ENCODE measurements around the gene ZNF654. TPM values are rescaled to one million over a fixed set of nuclear protein-coding genes. Genes with fewer than 3 reads are reported as not detected.

Gene ZNF654
- total and polyA plus RNA-seq, 2 experiments from 2014 or later: 14.3 to 15.8 TPM

DNA sequence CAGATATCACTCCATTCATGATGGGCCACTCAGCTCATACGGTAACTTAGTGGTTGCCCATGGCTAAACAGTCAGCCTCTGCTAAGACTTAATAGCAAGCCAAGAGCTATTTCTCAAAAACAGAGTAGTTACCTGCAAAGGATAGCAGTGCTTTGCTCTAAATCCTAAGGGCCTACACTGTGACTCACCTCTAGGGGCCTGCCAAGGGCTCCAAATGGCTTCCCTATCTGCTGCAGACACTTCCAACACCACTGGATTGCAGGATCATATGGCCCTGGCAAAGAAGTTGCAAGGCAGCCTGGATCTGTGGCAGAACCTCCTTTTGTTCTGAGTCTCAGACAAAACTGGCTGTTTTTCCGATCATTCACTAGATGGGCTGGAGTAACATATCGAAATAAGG lies 18.1 kb upstream of the ZNF654 start:
- in situ Hi-C loops (cut with MboI): loop anchor here (25.0 kb wide), 1 partner anchor 1254 kb away; no protein-coding TSS in a partner anchor
- H3F3A ChIP-seq (ENCODE audit: insufficient read depth): peaks cover 14% of the 10 kb centered on the region; the same call in 1 of the 2 replicates
- no peak overlapping the region for H3K27ac ChIP-seq
- no peak overlapping the region for H3K9ac ChIP-seq
- no peaks in the 10 kb centered on the region for H4K20me1 ChIP-seq (ENCODE audit: insufficient read depth)
- no peak overlapping the region for H3K4me2 ChIP-seq (ENCODE audit: unreplicated experiment)
- H2AFZ ChIP-seq: no peak overlapping the region
- 91 to 94% methylated on average over 3 of the region's 3 CpGs for WGBS, 2 experiments (ENCODE audit: low coverage in 1 of 2, low lambda C conversion rate in 2 of 2, missing lambda C conversion rate in 2 of 2)
- TF ChIP-seq EZH2phosphoT487 (IDR thresholded peaks at IDR 0.05; ENCODE audit: insufficient read depth, low read depth): no peak
- no peak for TF ChIP-seq EZH2 (IDR thresholded peaks at IDR 0.05; ENCODE audit: insufficient read depth, poor library complexity, severe bottlenecking)
- no peaks in the 10 kb centered on the region for H3K9me2 ChIP-seq (ENCODE audit: insufficient read depth)
- no peaks in the 10 kb centered on the region for H3K9me3 ChIP-seq (ENCODE audit: low read depth)
- H3K4me1 ChIP-seq (ENCODE audit: insufficient read depth): peaks cover 14% of the 10 kb centered on the region
- no peak overlapping the region for H3K4me3 ChIP-seq
- no peaks in the 10 kb centered on the region for H3K36me3 ChIP-seq (ENCODE audit: low read depth)
- no peaks in the 10 kb centered on the region for H3K79me2 ChIP-seq (ENCODE audit: insufficient read depth)
- H3K27me3 ChIP-seq (replicated peaks; ENCODE audit: insufficient read depth): no peaks in the 10 kb centered on the region
- DNase-seq: no peak

DNA sequence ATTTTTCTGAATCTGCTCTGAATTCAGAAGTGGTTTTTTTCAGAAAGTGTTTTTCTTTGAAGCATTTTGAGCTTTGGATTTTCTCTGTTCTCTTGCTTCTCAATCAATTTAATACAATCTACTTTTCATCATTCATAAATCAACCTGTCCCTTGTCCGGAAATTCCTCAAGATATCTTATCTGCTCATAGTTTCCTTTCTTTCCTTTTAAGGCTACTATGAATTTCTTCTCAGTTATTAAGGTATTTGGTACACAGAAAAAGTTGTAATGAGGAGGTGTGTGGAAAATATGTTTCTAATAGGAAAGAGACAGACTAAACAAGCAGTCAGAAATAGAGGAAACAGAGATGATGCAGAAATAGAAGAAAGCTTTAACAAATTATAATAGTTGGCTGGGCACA lies 14.6 kb upstream of the ZNF654 start:
- DNase-seq: no peak
- in situ Hi-C loops (cut with MboI): loop anchor here (25.0 kb wide), 1 partner anchor 1257 kb away; no protein-coding TSS in a partner anchor
- no peak overlapping the region for H3K4me2 ChIP-seq (ENCODE audit: unreplicated experiment)

DNA sequence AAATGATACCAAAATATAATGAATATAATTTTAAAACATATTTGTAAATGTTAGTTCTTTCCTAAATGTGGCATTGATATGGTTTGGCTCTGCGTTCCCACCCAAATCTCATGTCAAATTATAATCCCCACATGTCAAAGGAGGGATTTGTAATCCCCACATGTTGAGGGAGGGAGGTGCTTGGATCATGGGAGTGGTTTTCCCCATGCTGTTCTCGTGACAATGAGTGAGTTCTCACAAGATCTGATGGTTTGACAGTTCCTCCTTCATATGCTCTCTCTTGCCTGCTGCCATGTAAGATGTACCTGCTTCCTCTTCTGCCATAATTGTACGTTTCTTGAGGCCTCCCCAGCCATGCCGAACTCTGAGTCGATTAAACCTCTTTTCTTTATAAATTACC lies 12.3 kb upstream of the ZNF654 start:
- H3K4me2 ChIP-seq (ENCODE audit: unreplicated experiment): no peak overlapping the region
- no peaks in the 10 kb centered on the region for H3K9me3 ChIP-seq (ENCODE audit: low read depth)
- H3K4me3 ChIP-seq: no peak overlapping the region
- in situ Hi-C loops (cut with MboI): loop anchor here (25.0 kb wide), 1 partner anchor 1259 kb away; no protein-coding TSS in a partner anchor
- H3K9me2 ChIP-seq (ENCODE audit: insufficient read depth): no peaks in the 10 kb centered on the region
- H2AFZ ChIP-seq: peak overlapping the region; percentile 52
- H3K79me2 ChIP-seq (ENCODE audit: insufficient read depth): no peaks in the 10 kb centered on the region
- no peak for DNase-seq
- no peak overlapping the region for H3K9ac ChIP-seq
- H3K36me3 ChIP-seq (ENCODE audit: low read depth): no peaks in the 10 kb centered on the region
- no peak overlapping the region for H3K27ac ChIP-seq
- 70 to 71% methylated on average over 5 of the region's 5 CpGs for WGBS, 2 experiments (ENCODE audit: low coverage in 1 of 2, low lambda C conversion rate in 2 of 2, missing lambda C conversion rate in 2 of 2)
- H4K20me1 ChIP-seq (ENCODE audit: insufficient read depth): no peaks in the 10 kb centered on the region
- TF ChIP-seq EZH2phosphoT487 (IDR thresholded peaks at IDR 0.05; ENCODE audit: insufficient read depth, low read depth) (no peak), EZH2 (IDR thresholded peaks at IDR 0.05; ENCODE audit: insufficient read depth, poor library complexity, severe bottlenecking) (no peak)
- 0 out of 2 replicates have a peak, but pooled peaks cover 3% of the 10 kb centered on the region for H3K4me1 ChIP-seq (ENCODE audit: insufficient read depth)
- H3K27me3 ChIP-seq (replicated peaks; ENCODE audit: insufficient read depth): no peaks in the 10 kb centered on the region
- H3F3A ChIP-seq (ENCODE audit: insufficient read depth): no peaks in the 10 kb centered on the region; the same call in 1 of the 2 replicates

More for the DNA sequence above, 14.6 kb upstream of the ZNF654 start:
- H3K79me2 ChIP-seq (ENCODE audit: insufficient read depth): no peaks in the 10 kb centered on the region
- no peaks in the 10 kb centered on the region for H4K20me1 ChIP-seq (ENCODE audit: insufficient read depth)
- TF ChIP-seq EZH2phosphoT487 (IDR thresholded peaks at IDR 0.05; ENCODE audit: insufficient read depth, low read depth) (no peak), EZH2 (IDR thresholded peaks at IDR 0.05; ENCODE audit: insufficient read depth, poor library complexity, severe bottlenecking) (no peak)
- H3K4me3 ChIP-seq: no peak overlapping the region
- H3K36me3 ChIP-seq (ENCODE audit: low read depth): no peaks in the 10 kb centered on the region
- H3K4me1 ChIP-seq (ENCODE audit: insufficient read depth): 0 out of 2 replicates have a peak, but pooled peaks cover 3% of the 10 kb centered on the region
- H2AFZ ChIP-seq: 0 out of 2 replicates have a peak overlapping the region, but pooled peaks have one; percentile 7
- 2 to 6% methylated on average over 1 of the region's 1 CpG for WGBS, 2 experiments (ENCODE audit: low coverage in 1 of 2, low lambda C conversion rate in 2 of 2, missing lambda C conversion rate in 2 of 2)
- no peak overlapping the region for H3K27ac ChIP-seq
- H3K9me3 ChIP-seq (ENCODE audit: low read depth): no peaks in the 10 kb centered on the region
- no peaks in the 10 kb centered on the region for H3F3A ChIP-seq (ENCODE audit: insufficient read depth)
- H3K27me3 ChIP-seq (replicated peaks; ENCODE audit: insufficient read depth): no peaks in the 10 kb centered on the region
- no peaks in the 10 kb centered on the region for H3K9me2 ChIP-seq (ENCODE audit: insufficient read depth)
- no peak overlapping the region for H3K9ac ChIP-seq

DNA sequence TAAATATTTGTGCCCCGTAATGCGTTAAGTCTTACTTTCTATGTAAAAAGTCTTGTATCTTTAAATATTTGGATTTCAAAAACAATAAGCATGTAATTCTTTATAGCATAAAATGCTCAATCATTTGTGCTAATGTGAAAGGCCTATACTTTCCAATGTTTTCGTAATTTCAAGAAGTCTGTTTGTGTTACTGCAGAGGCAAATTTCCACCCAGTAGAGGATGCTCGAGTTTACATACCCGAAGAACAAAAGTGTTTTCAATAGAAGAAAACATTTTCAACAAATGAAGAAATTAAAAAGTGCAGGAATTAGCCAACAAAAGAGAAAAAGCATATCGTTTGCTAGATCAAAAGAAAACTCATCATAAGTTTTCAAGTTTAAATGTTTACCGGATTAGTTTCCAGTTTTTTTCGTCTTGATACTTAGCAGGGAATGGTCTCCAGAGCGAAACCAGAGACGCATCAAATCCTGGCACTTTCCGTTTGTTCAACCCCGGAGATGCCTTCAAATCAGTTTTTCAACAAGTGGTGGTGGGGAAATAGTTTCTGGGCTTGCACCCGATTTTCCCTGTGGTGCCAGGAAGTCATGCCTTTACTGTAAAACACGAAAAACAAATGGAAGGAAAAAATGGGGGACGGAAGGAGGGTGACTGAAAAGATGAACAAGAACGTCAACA lies 1.3 kb upstream of the ZNF654 start:
- Histone ChIP-seq H3F3A (ENCODE audit: insufficient read depth) (peaks cover 19% of the 10 kb centered on the region), H3K4me2 (ENCODE audit: unreplicated experiment) (peak overlapping the region; percentile 88), H3K4me3 (peak overlapping the region; percentile 93), H3K9me2 (ENCODE audit: insufficient read depth) (no peaks in the 10 kb centered on the region), H3K9me3 (ENCODE audit: low read depth) (no peaks in the 10 kb centered on the region), H3K79me2 (ENCODE audit: insufficient read depth) (peaks cover 81% of the 10 kb centered on the region), H3K9ac (peak overlapping the region; percentile 84), H3K4me1 (ENCODE audit: insufficient read depth) (peaks cover 34% of the 10 kb centered on the region), H3K27me3 (replicated peaks; ENCODE audit: insufficient read depth) (no peaks in the 10 kb centered on the region), H3K36me3 (ENCODE audit: low read depth) (peaks cover 29% of the 10 kb centered on the region), H4K20me1 (ENCODE audit: insufficient read depth) (peaks cover 13% of the 10 kb centered on the region; the same call in 1 of the 2 replicates), H3K27ac (peak overlapping the region; percentile 84), H2AFZ (peak overlapping the region; percentile 83)
- DNase-seq: peak; percentile 62
- WGBS, 2 experiments (ENCODE audit: low coverage in 1 of 2, low lambda C conversion rate in 2 of 2, missing lambda C conversion rate in 2 of 2): 11 to 13% methylated on average over 16 of the region's 16 CpGs
- TF ChIP-seq EZH2 (IDR thresholded peaks at IDR 0.05; ENCODE audit: insufficient read depth, poor library complexity, severe bottlenecking) (no peak), EZH2phosphoT487 (IDR thresholded peaks at IDR 0.05; ENCODE audit: insufficient read depth, low read depth) (no peak)
- in situ Hi-C loops (cut with MboI): no loop called here

Data from GM23248 (cell line).